A673 (cell line): ENCODE data around the gene GULP1. TPM values are rescaled to one million over a fixed set of nuclear protein-coding genes. Genes with fewer than 3 reads are reported as not detected.

Experiments used
- BruUV-seq: library from RNA; stranded (reverse); fragments of 400-500 nt; replicated peaks from 2 replicates; lab custom pipeline; 2021; lab: Mats Ljungman, UMichigan
- CTCF ChIA-PET: fragments of 300-600 bp; sonication (Branson Sonifier 250); formaldehyde crosslinking; loops from one replicate; lab custom pipeline; 2022; ENCODE audit warnings: antibody characterized with exemption; lab: Charles Lee
- POLR2A ChIA-PET: fragments of 300-600 bp; sonication (Branson Sonifier 250); formaldehyde crosslinking; loops from one replicate; lab custom pipeline; 2022; ENCODE audit warnings: antibody characterized with exemption; ENCODE audit not compliant: low non-redundant PET; lab: Charles Lee
- DNase-seq: peaks from one replicate; pipeline ENCODE4 v3.0.0-alpha.2; 2015; ENCODE audit warnings: low spot score
- H3K27ac ChIP-seq: fragments of 200-600 bp; sonication (generic); 2 replicates; pipeline ENCODE4 v1.5.1; 2016; ENCODE audit warnings: mixed run types, low read depth, mild to moderate bottlenecking, mixed read lengths, antibody characterized with exemption, low read length; ENCODE audit not compliant: poor library complexity, severe bottlenecking
- H3K27me3 ChIP-seq: fragments of 200-600 bp; sonication (generic); replicated peaks from 2 replicates; pipeline ENCODE4 v1.6.1; 2017; ENCODE audit warnings: mixed run types, low read depth, mild to moderate bottlenecking, mixed read lengths, antibody characterized with exemption, low read length; ENCODE audit not compliant: insufficient read depth, poor library complexity
- H3K36me3 ChIP-seq: fragments of 200-600 bp; sonication (generic); 2 replicates; pipeline ENCODE4 v1.6.1; 2016; ENCODE audit warnings: mixed run types, mild to moderate bottlenecking, mixed read lengths, antibody characterized with exemption, low read length; ENCODE audit not compliant: insufficient read depth, poor library complexity, severe bottlenecking
- H3K4me1 ChIP-seq: fragments of 200-600 bp; sonication (generic); 2 replicates; pipeline ENCODE4 v1.6.1; 2017; ENCODE audit warnings: mixed run types, mild to moderate bottlenecking, mixed read lengths, antibody characterized with exemption, low read length; ENCODE audit not compliant: insufficient read depth, poor library complexity, severe bottlenecking
- H3K4me3 ChIP-seq: fragments of 200-600 bp; sonication (generic); 2 replicates; pipeline ENCODE4 v1.5.1; 2016; ENCODE audit warnings: low read depth, mixed run types, mild to moderate bottlenecking, mixed read lengths, low read length; ENCODE audit not compliant: poor library complexity, severe bottlenecking
- H3K9me3 ChIP-seq: fragments of 200-600 bp; sonication (generic); 2 replicates; pipeline ENCODE4 v1.6.1; 2016; ENCODE audit warnings: mixed run types, low read depth, mild to moderate bottlenecking, mixed read lengths, antibody characterized with exemption, low read length; ENCODE audit not compliant: poor library complexity, severe bottlenecking
- EZH2 ChIP-seq: fragments of 200-600 bp; sonication (generic); IDR thresholded peaks from 2 replicates; pipeline ENCODE4 v1.6.1; 2017; ENCODE audit warnings: borderline replicate concordance, low read depth, mild to moderate bottlenecking, mixed read lengths, antibody characterized with exemption, low read length; ENCODE audit not compliant: poor library complexity, severe bottlenecking
- intact Hi-C: fragments of 100-400 bp; cut with micrococcal nuclease; formaldehyde crosslinking; loops from one replicate; pipeline ENCODE4 v1.10.0; 2022; ENCODE audit not compliant: unreplicated experiment
- total RNA-seq: library from RNA; stranded (reverse); gene quantifications from 2 replicates; pipeline ENCODE4 v1.2.3, GENCODE V29; 2021
- TF ChIP-seq, protein P1 (sequence below): fragments of 300-800, 200-600 bp; sonication (generic); conservative IDR thresholded peaks from 2 replicates; pipeline ENCODE4 v1.5.1; 2017; ENCODE audit warnings: low read depth, mild to moderate bottlenecking, antibody characterized with exemption, low read length, moderate library complexity, mixed read lengths

Gene GULP1
- total RNA-seq, 1 experiment from 2014 or later: 7.2 TPM

DNA sequence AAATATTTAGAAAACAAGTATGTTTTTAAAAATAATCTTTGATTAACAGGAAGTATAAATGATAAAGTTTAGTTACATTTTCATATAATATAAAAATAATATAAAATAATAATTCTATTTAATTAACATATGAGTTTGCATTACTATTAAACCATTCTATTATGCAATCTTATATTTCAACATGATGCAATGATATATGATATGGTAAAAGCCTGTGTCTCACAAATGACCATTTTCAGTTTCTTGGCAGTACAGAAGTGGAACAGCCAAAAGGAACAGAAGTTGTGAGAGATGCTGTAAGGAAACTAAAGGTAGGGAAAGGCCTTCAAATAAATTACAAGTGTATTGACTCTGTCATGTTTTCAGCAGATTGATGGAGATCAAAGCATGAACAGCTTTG, 230.8 kb downstream of the GULP1 start:
- H3K27ac ChIP-seq: no peak overlapping the region
- H3K4me1 ChIP-seq: peaks cover 17% of the 10 kb centered on the region
- TF ChIP-seq, protein P1, sequence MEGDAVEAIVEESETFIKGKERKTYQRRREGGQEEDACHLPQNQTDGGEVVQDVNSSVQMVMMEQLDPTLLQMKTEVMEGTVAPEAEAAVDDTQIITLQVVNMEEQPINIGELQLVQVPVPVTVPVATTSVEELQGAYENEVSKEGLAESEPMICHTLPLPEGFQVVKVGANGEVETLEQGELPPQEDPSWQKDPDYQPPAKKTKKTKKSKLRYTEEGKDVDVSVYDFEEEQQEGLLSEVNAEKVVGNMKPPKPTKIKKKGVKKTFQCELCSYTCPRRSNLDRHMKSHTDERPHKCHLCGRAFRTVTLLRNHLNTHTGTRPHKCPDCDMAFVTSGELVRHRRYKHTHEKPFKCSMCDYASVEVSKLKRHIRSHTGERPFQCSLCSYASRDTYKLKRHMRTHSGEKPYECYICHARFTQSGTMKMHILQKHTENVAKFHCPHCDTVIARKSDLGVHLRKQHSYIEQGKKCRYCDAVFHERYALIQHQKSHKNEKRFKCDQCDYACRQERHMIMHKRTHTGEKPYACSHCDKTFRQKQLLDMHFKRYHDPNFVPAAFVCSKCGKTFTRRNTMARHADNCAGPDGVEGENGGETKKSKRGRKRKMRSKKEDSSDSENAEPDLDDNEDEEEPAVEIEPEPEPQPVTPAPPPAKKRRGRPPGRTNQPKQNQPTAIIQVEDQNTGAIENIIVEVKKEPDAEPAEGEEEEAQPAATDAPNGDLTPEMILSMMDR: no peak
- TF ChIP-seq EZH2: no peak
- no peaks in the 10 kb centered on the region for H3K27me3 ChIP-seq
- intact Hi-C loops: loop anchor here (5.0 to 10.0 kb wide), 5 partner anchors 245 to 825 kb away; partner anchors contain the start of gene COL5A2
- POLR2A ChIA-PET: no interaction called here
- DNase-seq: no peak
- H3K4me3 ChIP-seq: no peak overlapping the region
- BruUV-seq: no TSS peak
- H3K9me3 ChIP-seq: no peaks in the 10 kb centered on the region
- H3K36me3 ChIP-seq: no peaks in the 10 kb centered on the region
- CTCF ChIA-PET: no interaction called here

DNA sequence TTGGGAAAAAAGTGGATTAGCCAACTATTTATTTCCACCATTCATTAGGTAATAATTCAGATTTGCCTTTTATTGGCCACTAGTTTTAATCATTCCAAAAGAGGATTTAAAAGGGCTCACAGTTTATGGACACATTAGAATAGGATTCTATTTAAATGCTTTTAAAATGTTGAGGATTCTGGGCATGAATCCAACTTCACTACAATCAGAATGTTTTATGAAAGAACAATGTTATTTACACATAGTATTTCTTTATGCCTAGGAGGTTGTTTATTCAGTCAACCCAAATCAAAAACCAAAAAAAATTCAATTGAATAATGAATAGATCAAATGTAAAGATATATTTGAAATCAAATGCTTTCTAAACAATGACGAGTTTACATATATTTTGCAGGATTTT, 232.2 kb downstream of the GULP1 start:
- ChIA-PET POLR2A (no interaction called here), CTCF (interaction anchor here (0.6 to 2.5 kb wide), 3 partner anchors 460 to 943 kb away, joined by 3 to 16 read pairs (median 3); no protein-coding TSS in a partner anchor)
- H3K36me3 ChIP-seq: no peaks in the 10 kb centered on the region
- no peaks in the 10 kb centered on the region for H3K9me3 ChIP-seq
- no peak for DNase-seq
- H3K4me3 ChIP-seq: no peak overlapping the region
- peaks cover 17% of the 10 kb centered on the region for H3K4me1 ChIP-seq
- H3K27ac ChIP-seq: no peak overlapping the region
- no peaks in the 10 kb centered on the region for H3K27me3 ChIP-seq
- no peak for TF ChIP-seq EZH2
- TF ChIP-seq, protein P1: no peak
- intact Hi-C loops: loop anchor here (1.0 to 10.0 kb wide), 8 partner anchors 243 to 888 kb away; partner anchors contain the start of gene COL5A2
- BruUV-seq: no TSS peak

DNA sequence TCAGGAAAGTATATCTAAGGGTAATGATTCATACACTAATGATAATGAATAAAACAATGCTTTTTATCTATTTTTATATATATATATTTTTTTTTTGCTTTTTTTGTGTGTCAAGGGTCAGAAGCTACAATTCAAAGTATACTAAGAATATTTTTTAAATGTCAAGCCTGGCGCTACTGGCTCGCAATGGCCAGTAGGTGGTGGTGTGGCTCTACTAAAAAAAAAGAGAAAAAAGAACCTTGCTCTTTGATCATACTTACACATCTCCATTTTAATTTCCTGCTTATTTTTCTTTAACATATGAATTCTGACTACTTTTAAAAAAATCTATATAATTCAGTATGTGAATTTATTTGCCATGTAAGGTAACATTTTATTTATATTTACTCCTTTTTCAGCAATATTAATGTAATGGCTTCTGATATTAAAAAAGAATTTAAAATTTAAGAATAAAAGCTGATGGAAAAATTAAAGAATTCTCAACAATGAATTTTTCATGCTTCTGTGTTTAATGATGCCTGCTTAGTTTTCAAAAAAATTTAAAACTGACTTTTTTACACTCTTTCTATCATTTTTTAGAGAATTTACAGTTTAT, 232.9 kb downstream of the GULP1 start:
- TF ChIP-seq EZH2: no peak
- TF ChIP-seq, protein P1: peak; percentile 85
- Histone ChIP-seq H3K27me3 (no peaks in the 10 kb centered on the region), H3K4me3 (no peak overlapping the region), H3K4me1 (peaks cover 17% of the 10 kb centered on the region), H3K36me3 (no peaks in the 10 kb centered on the region), H3K27ac (no peak overlapping the region), H3K9me3 (peaks cover 3% of the 10 kb centered on the region)
- intact Hi-C loops: loop anchor here (1.0 to 10.0 kb wide), 8 partner anchors 243 to 888 kb away; partner anchors contain the start of gene COL5A2
- DNase-seq: peak; percentile 81
- no TSS peak for BruUV-seq
- ChIA-PET CTCF (interaction anchor here (0.6 to 2.5 kb wide), 5 partner anchors 452 to 944 kb away, joined by 3 to 16 read pairs (median 3); no protein-coding TSS in a partner anchor), POLR2A (no interaction called here)
